GM18499 (cell line): ENCODE results near the gene EIF5B.
"Not testable (repeated sequence)": the region's sequence is repeated elsewhere in the genome, so short reads cannot be mapped to it uniquely, and the experiment has no call there.

Experiments used
- ATAC-seq: cut with Tn5 transposase; IDR thresholded peaks from one replicate; pipeline ENCODE4 v1.9.1; 2021; ENCODE audit warnings: moderate number of reproducible peaks; ENCODE audit not compliant: insufficient read depth, unreplicated experiment

EIF5B gene

DNA sequence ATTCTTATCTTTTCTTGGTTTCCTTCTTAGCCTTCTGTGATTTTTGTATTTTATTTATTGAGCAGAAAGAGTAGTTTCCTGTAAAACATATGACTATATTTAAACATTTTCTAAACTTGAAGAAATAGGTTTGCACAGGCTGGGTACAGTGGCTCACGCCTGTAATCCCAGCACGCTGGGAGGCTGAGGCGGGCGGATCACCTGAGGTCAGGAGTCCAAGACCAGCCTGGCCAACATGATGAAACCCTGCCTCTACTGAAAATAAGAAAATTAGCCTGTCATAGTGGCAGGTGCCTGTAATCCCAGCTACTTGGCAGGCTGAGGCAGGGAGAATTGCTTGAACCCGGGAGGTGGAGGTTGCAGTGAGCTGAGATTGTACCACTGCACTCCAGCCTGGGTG lies 31.7 kb downstream of the EIF5B start:
- not testable (repeated sequence) for ATAC-seq

GRCh38 chr2:99373144-99373543 lies 36.0 kb downstream of the EIF5B start:
- ATAC-seq = no peak

DNA sequence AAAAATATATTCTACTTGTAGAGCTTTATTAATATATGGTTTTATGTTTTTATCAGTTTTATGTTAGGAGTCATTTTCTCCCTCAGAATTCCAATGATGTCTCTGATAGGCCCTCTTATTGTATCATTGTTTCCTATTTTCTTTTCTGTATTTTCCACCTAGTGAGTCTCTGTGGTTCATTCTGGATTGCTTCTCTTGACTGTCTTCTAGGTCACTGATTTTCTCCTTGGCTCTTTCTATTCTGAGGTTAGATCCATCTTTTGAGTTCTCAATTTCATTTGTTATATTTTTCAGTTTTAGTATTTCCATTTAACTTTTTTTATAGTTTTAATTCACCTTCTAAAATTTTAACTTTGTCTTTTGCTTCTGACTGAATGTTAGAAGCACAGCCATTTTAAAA lies 37.6 kb downstream of the EIF5B start:
- no peak for ATAC-seq

DNA sequence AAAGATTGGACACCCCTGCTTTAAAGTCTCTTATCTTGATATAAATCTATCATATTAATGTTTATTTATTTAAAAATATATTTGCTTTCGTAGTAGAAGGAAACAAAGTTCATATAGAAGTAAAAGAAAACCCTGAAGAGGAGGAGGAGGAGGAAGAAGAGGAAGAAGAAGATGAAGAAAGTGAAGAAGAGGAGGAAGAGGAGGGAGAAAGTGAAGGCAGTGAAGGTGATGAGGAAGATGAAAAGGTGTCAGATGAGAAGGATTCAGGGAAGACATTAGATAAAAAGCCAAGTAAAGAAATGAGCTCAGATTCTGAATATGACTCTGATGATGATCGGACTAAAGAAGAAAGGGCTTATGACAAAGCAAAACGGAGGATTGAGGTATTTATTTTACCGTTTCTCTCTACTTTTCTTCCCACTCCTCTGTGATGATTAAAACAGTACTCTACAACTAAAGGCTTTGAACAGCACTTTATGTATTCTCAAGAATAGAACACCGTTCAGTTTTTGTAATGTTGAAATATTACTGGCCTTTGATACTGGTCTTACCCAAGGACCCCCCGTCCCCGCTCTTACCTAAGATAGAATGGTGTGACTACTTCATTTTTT lies 39.2 kb downstream of the EIF5B start:
- no peak for ATAC-seq

- no peak for ATAC-seq
Observed at GRCh38 chr2:99377879-99378278, 40.7 kb downstream of the EIF5B start.

DNA sequence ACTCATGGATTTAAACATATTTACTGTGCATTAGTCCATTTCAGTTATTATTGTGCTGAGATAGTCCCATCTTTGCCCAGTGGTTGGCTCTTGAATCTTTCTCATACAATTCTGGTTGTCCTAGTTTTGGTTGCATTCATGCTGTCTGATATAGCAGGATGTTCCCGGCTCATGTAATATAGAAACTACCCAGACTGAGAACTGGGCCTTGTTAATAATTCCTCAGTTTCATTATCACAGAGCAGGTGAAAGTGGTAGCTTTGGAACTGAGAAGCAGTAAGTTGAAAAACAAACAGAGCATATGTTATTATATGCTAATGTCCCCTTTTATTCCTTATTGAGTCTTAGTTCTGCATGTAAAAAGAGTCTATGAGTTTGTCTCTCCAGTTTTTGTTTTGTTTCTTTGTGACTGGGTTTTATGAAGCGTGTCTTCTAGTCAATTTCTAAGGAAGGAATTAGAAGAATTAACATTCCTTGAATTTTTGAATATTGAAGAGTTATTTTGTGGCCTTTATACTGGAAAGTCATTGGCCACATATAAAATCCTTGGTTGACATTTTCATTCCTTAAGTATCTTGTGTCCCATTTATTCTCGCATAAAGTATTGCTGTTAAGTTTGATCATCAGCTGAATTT lies 43.3 kb downstream of the EIF5B start:
- no peak for ATAC-seq

DNA sequence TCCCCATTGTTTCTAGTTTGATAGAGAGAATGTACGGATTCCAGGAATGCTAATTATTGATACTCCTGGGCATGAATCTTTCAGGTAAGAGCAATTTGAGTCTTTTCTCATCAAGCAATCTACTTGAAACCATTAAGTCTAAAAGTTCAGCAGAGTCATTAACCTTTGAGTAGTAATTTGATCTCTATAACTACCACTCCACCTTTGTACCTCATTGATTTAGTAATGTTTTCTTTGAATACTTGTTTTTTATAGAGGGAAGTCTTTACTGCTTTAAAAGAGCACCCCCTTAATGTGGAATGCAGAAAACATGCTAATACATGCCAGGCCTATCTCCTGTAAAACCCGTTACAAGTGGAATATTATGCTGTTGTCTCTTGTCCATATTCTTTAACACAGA lies 45.0 kb downstream of the EIF5B start:
- no peak for ATAC-seq

GRCh38 chr2:99386011-99386410 lies 48.8 kb downstream of the EIF5B start:
- no peak for ATAC-seq

DNA sequence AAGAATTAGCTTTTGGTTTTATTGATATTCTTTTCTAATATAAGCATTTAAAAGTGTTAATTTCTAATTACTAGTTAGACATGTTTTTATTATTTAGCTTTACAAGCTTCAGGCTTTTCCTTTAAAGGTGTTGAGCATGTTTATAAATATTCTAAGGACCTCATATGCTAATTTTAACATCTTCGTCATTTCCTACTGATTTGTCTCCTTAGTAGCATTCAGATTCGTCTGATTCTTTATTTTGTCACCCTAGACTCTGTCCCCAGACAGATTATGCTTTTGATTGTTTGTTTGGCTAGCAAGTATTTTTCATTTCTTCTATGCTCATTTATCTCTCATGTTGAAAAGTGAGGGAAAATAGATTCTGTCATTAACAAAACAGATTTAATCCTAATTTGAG lies 51.7 kb downstream of the EIF5B start:
- ATAC-seq = no peak

- no peak for ATAC-seq
Observed at GRCh38 chr2:99389371-99389770, 52.2 kb downstream of the EIF5B start.

- no peak for ATAC-seq
Observed at GRCh38 chr2:99389946-99390345, 52.8 kb downstream of the EIF5B start.

DNA sequence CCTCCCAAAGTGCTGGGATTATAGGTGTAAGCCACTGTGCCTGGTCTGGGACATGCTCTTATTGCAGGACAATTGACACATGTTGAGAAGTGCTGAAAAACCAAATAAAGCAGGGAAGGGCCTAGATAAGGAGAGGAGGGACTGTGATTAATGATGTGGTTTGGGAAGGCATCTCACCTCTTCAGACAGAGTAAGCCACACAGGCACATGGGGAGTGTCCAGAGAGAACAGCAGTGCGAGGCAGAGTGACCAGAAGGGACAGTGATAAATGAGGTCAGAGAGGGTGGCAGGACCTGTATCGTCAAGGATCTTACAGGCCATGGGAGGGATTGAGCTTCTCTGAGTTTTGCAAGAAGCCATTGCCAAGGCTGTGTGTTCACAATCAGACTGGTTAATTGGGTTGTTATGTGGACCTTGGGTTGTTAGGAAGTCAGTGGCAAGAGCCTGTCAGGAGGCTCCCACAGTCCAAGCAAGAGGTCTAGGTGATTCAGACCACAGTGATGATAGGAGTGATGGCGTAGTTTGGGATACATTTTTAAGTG lies 58.5 kb downstream of the EIF5B start:
- ATAC-seq = no peak

DNA sequence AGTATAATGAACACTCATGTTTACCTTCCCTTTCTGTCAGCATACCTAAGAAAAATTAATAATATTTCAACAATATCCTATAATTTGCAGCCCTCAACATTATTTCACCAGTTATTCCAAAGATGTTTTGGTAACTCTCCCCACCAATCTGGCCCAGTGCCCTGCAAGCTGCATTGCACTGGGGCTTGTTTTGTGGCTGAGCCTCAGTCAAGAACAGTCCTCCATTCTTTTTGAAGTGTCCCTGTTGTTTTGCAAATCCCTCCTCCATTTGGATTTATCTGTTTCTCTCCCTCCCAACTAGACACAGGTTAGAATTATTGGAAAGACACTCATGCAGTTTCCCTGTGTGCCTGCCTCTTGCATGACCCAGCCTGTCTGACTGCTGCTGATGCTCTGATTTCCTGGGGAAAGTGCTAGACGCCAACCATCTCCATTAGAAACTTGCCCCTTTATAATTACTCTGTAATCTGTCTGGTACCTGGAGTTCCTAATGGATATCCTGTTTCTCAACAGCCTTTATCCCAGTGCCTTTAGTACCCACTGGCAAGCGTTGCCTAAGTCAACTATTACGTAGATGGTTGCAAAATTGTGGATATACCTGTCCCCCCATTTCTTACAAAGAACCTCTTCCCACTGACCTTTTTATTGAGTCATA lies 60.2 kb downstream of the EIF5B start:
- ATAC-seq = no peak

GRCh38 chr2:99398303-99398702 lies 61.1 kb downstream of the EIF5B start:
- ATAC-seq = no peak

DNA sequence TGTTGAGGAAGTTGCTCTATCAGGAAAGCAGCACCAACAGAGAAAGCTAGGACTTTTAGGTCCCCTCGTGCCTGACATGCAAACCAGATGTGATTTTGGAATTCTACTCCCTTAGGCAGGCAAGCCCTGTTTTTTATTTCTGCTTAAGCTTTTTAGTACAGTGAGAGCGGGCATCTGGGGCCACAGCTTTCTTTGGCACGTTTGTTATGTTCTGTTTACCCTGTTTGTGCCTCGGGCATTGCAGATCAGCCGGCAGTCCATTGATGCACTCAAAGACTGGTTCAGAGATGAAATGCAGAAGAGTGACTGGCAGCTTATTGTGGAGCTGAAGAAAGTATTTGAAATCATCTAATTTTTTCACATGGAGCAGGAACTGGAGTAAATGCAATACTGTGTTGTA lies 61.9 kb downstream of the EIF5B start:
- ATAC-seq = no peak

GRCh38 chr2:99399795-99400194 lies 62.6 kb downstream of the EIF5B start:
- no peak for ATAC-seq

GRCh38 chr2:99401841-99402240 lies 64.7 kb downstream of the EIF5B start:
- ATAC-seq = no peak

DNA sequence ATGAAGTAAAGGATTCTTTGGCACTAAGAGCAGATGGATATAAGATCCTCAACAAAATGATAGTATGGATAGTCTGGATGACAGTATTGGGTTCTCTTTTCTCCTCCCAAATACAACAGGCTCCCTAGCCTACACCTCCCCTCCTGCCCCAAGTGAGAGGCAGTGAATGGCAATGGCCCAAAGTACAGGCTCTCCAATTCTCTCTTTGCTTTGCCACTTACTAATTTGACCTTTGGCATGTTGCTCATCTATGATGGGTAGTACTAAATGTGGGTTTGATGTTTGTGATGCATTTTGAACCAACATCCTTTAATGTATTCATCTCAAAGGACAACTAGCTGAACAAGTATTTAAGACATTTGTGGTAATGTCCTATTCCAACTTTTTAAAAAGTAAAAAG lies 65.9 kb downstream of the EIF5B start:
- ATAC-seq = no peak

- no peak for ATAC-seq
Observed at GRCh38 chr2:99403524-99403923, 66.3 kb downstream of the EIF5B start.

- ATAC-seq = no peak
Observed at GRCh38 chr2:99404039-99404796, 67.0 kb downstream of the EIF5B start.
